Endodermal cell (in vitro differentiated cells): ENCODE measurements around the gene HSF2BP. TPM values are rescaled to one million over a fixed set of nuclear protein-coding genes. Genes with fewer than 3 reads are reported as not detected.
A peak's percentile ranks its signal among the peaks of the same experiment; 100 is the strongest.

ENCODE experiments used
- DNase-seq: peaks from one replicate; pipeline ENCODE4 v3.0.0-alpha.2; 2017
- H3K27ac ChIP-seq: 2 replicates; pipeline ENCODE4 v1.5.1; 2013; ENCODE audit warnings: mild to moderate bottlenecking, low read depth, low read length, moderate library complexity
- H3K27me3 ChIP-seq: 2 replicates; pipeline ENCODE4 v1.6.1; 2013; ENCODE audit warnings: mild to moderate bottlenecking, low read length, moderate library complexity; ENCODE audit not compliant: insufficient read depth, control insufficient read depth, poor library complexity, severe bottlenecking
- H3K36me3 ChIP-seq: 2 replicates; pipeline ENCODE4 v1.7.0; 2013; ENCODE audit warnings: mild to moderate bottlenecking, low read length, moderate library complexity; ENCODE audit not compliant: control insufficient read depth, insufficient read depth
- H3K4me1 ChIP-seq: one replicate; pipeline ENCODE4 v1.7.0; 2013; ENCODE audit warnings: low read length; ENCODE audit not compliant: control insufficient read depth, insufficient read depth
- H3K4me3 ChIP-seq: 2 replicates; pipeline ENCODE4 v1.5.1; 2013; ENCODE audit warnings: mild to moderate bottlenecking, low read length, moderate library complexity
- H3K9ac ChIP-seq: 2 replicates; pipeline ENCODE4 v1.6.1; 2013; ENCODE audit warnings: mild to moderate bottlenecking, low read length, moderate library complexity; ENCODE audit not compliant: poor library complexity, severe bottlenecking; ENCODE audit errors: extremely low read depth
- H3K9me3 ChIP-seq: 2 replicates; pipeline ENCODE4 v1.6.1; 2013; ENCODE audit warnings: mild to moderate bottlenecking, low read length, moderate library complexity; ENCODE audit not compliant: control insufficient read depth
- H3K27ac Mint-ChIP-seq: 2 replicates; pipeline ENCODE4 v1.8.0; 2020; ENCODE audit warnings: mixed read lengths
- H3K27me3 Mint-ChIP-seq: 2 replicates; pipeline ENCODE4 v1.8.0; 2021; ENCODE audit warnings: mild to moderate bottlenecking, mixed read lengths; ENCODE audit not compliant: insufficient read depth
- H3K36me3 Mint-ChIP-seq: 2 replicates; pipeline ENCODE4 v1.8.0; 2020; ENCODE audit warnings: low read depth, mixed read lengths
- H3K4me1 Mint-ChIP-seq: 2 replicates; pipeline ENCODE4 v1.8.0; 2020; ENCODE audit warnings: mixed read lengths
- H3K4me3 Mint-ChIP-seq: 2 replicates; pipeline ENCODE4 v1.8.0; 2020; ENCODE audit warnings: mild to moderate bottlenecking, moderate library complexity, mixed read lengths
- H3K9me3 Mint-ChIP-seq: 2 replicates; pipeline ENCODE4 v1.8.0; 2020; ENCODE audit warnings: mild to moderate bottlenecking, mixed read lengths
- CTCF ChIP-seq: fragments of 200-600 bp; sonication (generic); conservative IDR thresholded peaks from 2 replicates; pipeline ENCODE4 v1.5.0; 2021; ENCODE audit warnings: antibody characterized with exemption, mild to moderate bottlenecking
- WGBS, 2 experiments: methylation state at CpG; one replicate each; pipeline versions ENCODE4 v1.1.5 to v1.1.7; 2013; ENCODE audit warnings: missing lambda C conversion rate in 2 of 2, mixed read lengths in 1 of 2; ENCODE audit not compliant: insufficient coverage in 1 of 2, insufficient read length in 1 of 2; 5-methylcytosine and 5-hydroxymethylcytosine counted together
- total RNA-seq, 2 donors: library from RNA; stranded (reverse); fragmentation: NEBNext Ultra II Directional in 1 of 2; extraction: Animal tissue kit (Norgen Biotek cat#: 25700) in 1 of 2; gene quantifications; 2 replicates in 1 of 2; 3 replicates in 1 of 2; pipeline ENCODE4 v1.2.1, GENCODE V29; 2021

HSF2BP gene
- total RNA-seq, 2 donors from 2014 or later, result 1.7 to 1.9 TPM

GRCh38 chr21:43585514-43585913 is 73.8 kb downstream of the HSF2BP start:
- peaks cover 3% of the 10 kb centered on the region for H3K27me3 Mint-ChIP-seq
- no peak overlapping the region for H3K4me3 Mint-ChIP-seq
- no peaks in the 10 kb centered on the region for H3K9me3 ChIP-seq
- peak overlapping the region; percentile 61 for H3K27ac ChIP-seq
- whole genome bisulfite sequencing, 2 experiments, result 96 to 97% methylated on average over 2 to 4 of the region's 4 CpGs
- no peak for DNase-seq
- no peak for TF ChIP-seq CTCF
- H3K36me3 ChIP-seq, result no peaks in the 10 kb centered on the region
- H3K27ac Mint-ChIP-seq, result peak overlapping the region; percentile 87
- no peaks in the 10 kb centered on the region for H3K27me3 ChIP-seq
- H3K4me1 Mint-ChIP-seq, result peaks cover 12% of the 10 kb centered on the region
- H3K36me3 Mint-ChIP-seq, result no peaks in the 10 kb centered on the region
- no peaks in the 10 kb centered on the region for H3K4me1 ChIP-seq
- H3K9ac ChIP-seq, result no peak overlapping the region
- H3K4me3 ChIP-seq, result no peak overlapping the region
- no peaks in the 10 kb centered on the region for H3K9me3 Mint-ChIP-seq

GRCh38 chr21:43581453-43581852 is 77.8 kb downstream of the HSF2BP start:
- 82 to 92% methylated on average over 2 to 3 of the region's 3 CpGs for WGBS, 2 experiments
- Histone ChIP-seq H3K27me3 (no peaks in the 10 kb centered on the region), H3K4me3 (no peak overlapping the region), H3K9me3 (no peaks in the 10 kb centered on the region), H3K4me1 (no peaks in the 10 kb centered on the region), H3K9ac (no peak overlapping the region), H3K36me3 (no peaks in the 10 kb centered on the region), H3K27ac (no peak overlapping the region)
- Mint-ChIP-seq H3K36me3 (no peaks in the 10 kb centered on the region), H3K4me1 (peaks cover 10% of the 10 kb centered on the region), H3K4me3 (no peak overlapping the region), H3K27me3 (no peaks in the 10 kb centered on the region), H3K27ac (no peak overlapping the region), H3K9me3 (no peaks in the 10 kb centered on the region)
- DNase-seq, result no peak
- no peak for TF ChIP-seq CTCF

GRCh38 chr21:43578677-43579303 is 80.5 kb downstream of the HSF2BP start:
- 75 to 100% methylated on average over 1 to 6 of the region's 6 CpGs for WGBS, 2 experiments
- TF ChIP-seq CTCF, result no peak

More at GRCh38 chr21:43578677-43579303, 80.5 kb downstream of the HSF2BP start:
- Mint-ChIP-seq H3K4me1 (no peaks in the 10 kb centered on the region), H3K36me3 (no peaks in the 10 kb centered on the region), H3K27ac (no peak overlapping the region), H3K4me3 (no peak overlapping the region), H3K27me3 (no peaks in the 10 kb centered on the region), H3K9me3 (no peaks in the 10 kb centered on the region)
- Histone ChIP-seq H3K9me3 (no peaks in the 10 kb centered on the region), H3K27me3 (no peaks in the 10 kb centered on the region), H3K9ac (no peak overlapping the region), H3K36me3 (no peaks in the 10 kb centered on the region), H3K27ac (no peak overlapping the region), H3K4me3 (no peak overlapping the region), H3K4me1 (no peaks in the 10 kb centered on the region)
- no peak for DNase-seq
